HG03025 (cell line): Measurements from ENCODE around the gene PCP4.

ENCODE experiments used
- ATAC-seq: cut with Tn5 transposase; IDR thresholded peaks from one replicate; pipeline ENCODE4 v1.9.1; 2021; ENCODE audit warnings: mild to moderate bottlenecking, moderate library complexity; ENCODE audit not compliant: unreplicated experiment, low FRiP score

PCP4 gene

DNA sequence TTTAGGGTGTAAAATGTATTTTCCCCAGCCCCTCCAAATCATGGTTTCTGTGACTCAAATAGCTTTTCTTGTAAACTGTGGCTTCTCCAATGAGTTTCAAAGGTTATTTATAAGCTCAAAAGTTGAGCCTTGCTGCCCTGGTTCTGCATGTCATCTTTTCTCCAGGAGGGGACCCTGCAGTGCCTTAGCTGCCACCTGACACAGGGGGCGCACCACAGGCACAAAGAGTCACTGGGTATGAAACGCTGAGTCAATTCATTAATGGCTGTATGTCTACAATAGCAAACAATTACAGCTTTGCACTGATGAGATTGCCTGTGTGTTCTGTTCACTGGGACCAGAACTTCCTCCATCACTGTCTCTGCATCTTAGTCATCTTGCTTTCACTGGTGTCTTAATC, 100.8 kb downstream of the PCP4 start:
- ATAC-seq = no peak

DNA sequence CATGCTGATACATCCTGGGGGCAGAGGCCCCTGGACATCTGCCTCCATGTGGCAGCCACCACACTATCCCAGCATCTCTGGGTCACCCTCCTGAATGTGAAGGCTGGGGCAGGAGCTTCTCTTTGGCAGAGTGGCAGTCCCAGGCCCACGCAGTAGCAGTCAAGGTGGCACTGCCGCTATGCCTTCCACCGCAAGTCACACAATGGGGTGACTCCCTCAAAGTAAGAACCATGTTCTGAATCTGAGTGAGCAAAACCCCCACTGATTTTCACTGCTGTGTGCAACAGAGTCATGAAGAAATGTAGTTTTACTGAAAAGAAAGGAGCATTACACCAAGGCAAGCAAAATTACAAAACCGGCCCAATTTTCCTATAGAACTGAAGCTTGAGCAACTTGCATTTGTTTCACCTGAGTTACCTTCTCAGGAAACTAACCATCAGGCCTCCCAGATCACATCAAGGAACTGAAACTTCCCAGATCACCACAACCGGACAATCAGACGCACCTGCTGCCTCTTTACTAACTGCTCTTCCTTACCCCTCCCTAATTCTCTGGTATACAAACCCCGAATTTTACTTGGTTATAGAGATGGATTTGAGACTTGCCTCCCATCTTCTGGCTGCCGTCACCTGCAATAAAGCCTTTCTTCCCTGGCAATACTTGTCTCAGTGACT, 102.6 kb downstream of the PCP4 start:
- no peak for ATAC-seq

DNA sequence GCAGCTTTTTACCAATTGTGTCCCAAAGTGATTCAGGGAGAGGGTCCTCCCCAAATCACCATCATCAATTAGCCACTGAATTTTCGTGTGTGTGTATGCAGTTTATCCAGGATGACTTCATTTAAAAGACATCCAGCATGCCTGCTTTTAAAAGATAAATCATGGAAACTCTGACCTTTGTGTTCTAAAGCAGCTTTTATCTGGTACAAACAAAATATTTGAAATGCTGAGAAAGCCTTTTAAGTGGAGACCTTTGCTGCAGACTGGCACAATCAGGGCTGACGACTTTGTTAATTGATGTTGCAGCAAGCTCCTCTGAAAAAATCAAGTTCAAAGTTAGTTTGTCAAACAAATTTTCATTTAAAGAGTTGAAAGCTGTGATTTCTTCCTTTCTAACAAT, 104.7 kb downstream of the PCP4 start:
- ATAC-seq = no peak

DNA sequence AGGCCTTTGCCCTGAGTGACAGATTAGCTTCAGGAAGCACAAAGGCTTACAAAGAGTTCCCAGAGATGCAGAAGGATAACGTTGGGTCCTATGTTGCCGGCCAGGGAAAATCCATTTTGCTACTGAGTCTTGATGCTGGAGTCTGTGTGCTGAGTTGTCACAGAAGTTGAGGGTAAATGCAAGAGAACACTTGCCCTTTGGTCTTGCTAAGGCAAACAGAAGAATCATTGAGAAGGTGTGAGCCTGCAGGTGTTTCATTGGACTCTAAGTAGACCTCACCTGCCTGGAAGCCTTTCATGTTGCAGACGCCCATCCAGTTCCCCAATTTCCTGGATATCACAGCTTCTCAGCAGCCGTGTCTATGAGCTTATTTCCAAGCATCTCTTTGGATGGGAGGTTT, 105.2 kb downstream of the PCP4 start:
- ATAC-seq = no peak

DNA sequence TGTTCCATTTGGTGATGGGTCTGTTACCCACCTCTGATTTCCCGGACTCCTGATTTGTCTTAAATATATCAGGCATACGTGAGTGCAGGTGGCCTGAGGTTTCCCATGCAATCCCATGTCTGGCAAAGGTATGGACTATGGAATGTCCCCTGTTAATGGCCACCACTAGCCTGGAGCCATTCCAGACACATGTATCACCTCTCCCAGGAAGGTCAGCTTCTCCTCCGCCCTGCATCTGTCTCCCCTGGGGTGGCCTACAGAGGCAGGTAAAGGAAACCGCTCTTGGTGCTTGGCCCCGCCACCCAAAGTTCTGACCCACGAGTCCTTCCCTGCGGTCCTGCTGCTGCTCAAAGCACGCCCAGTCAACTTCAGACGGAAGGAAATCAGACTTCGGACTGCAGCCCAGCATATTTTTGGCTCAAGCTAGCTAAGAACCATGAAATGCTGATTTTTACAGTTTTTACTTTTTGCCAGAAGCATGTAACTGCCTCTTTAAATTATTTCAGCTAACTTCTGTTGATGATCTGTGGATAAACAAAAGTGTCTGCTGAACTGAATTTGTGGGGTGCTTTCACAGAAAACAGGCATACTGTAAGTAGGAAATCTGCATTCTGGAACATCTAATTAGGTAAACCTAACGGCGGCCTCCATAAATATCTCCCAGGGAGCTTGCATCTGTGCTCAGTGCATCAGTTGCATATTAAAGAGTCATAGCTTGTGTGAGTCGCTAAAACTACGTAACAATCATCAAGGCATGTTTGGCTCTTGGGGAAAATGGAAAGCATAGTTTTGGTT, 105.9 kb downstream of the PCP4 start:
- ATAC-seq = no peak

DNA sequence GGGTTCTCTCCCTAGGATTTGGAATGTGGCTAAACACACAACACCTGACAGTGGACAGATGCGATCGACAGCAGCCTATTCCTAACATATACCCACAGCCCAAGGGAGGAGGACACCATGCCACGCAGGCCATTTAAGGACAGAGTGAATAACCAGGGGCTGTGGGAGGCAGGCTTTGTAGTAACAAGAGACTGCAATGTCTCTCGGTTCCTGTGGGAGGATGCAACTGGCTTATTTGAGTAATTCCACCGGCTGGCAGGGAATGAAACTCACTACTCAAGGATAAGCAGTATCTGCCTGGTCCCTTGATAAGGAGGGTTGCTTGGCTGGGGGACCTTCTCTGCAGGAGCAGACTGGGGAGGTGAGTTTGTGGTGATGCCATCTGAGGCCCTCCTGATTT, 109.6 kb downstream of the PCP4 start:
- no peak for ATAC-seq
